A549 (cell line): ENCODE measurements around the gene ZFAND4. TPM values are rescaled to one million over a fixed set of nuclear protein-coding genes. Genes with fewer than 3 reads are reported as not detected.

Experiments
- ATAC-seq, 2 experiments: fragments of 200-7000 bp in 1 of 2; fragments of >200 bp in 1 of 2; cut with Nextera tagmentation in 1 of 2; cut with Tn5 transposase in 1 of 2; 3 replicates each; pipeline versions ENCODE4 v1.8.0 to v1.9.1; 2018 to 2020; ENCODE audit warnings: mild to moderate bottlenecking in 1 of 2, moderate library complexity in 1 of 2
- CTCF ChIA-PET: fragments of 300-600 bp; sonication (Branson Sonifier 250); formaldehyde crosslinking; extraction: SDS; loops from one replicate; lab custom pipeline; 2021; ENCODE audit warnings: antibody characterized with exemption, inconsistent platforms; lab: Yijun Ruan, JAX
- POLR2A ChIA-PET: fragments of 350-600 bp; formaldehyde crosslinking; extraction: SDS; loops from one replicate; lab custom pipeline; 2021; ENCODE audit warnings: antibody characterized with exemption, inconsistent platforms; lab: Yijun Ruan, JAX
- DNase-seq, 2 experiments: peaks; one replicate each; pipeline versions ENCODE4 v3.0.0 to v3.0.0-alpha.2; 2011 to 2016; ENCODE audit warnings: low read depth in 1 of 2, low spot score in 1 of 2
- FAIRE-seq: peaks from 2 replicates; lab custom pipeline; 2011; peaks lifted over from hg19 to GRCh38; lab: Jason Lieb, UNC
- H3K27ac ChIP-seq, 2 experiments: fragments of >200 bp; sonication (Bioruptor Twin); formaldehyde crosslinking; 3 replicates each; pipeline ENCODE4 v1.5.1; 2016 to 2017
- H3K4me1 ChIP-seq: fragments of >200 bp; sonication (Bioruptor Twin); formaldehyde crosslinking; 3 replicates; pipeline ENCODE4 v1.6.1; 2016
- H3K4me2 ChIP-seq: fragments of >200 bp; sonication (Bioruptor Twin); formaldehyde crosslinking; 3 replicates; pipeline ENCODE4 v1.6.1; 2016
- H3K4me3 ChIP-seq: fragments of >200 bp; sonication (Bioruptor Twin); formaldehyde crosslinking; 3 replicates; pipeline ENCODE4 v1.5.1; 2016
- H3K9me3 ChIP-seq: fragments of >200 bp; sonication (Bioruptor Twin); formaldehyde crosslinking; 3 replicates; pipeline ENCODE4 v1.6.1; 2016
- CBX2 ChIP-seq: fragments of 200-600 bp; sonication (generic); IDR thresholded peaks from 2 replicates; pipeline ENCODE4 v1.6.1; 2016; ENCODE audit warnings: low read depth, mild to moderate bottlenecking, borderline replicate concordance
- CHD4 ChIP-seq: fragments of 200-600 bp; sonication (generic); IDR thresholded peaks from 2 replicates; pipeline ENCODE4 v1.6.1; 2016; ENCODE audit warnings: antibody characterized with exemption, mild to moderate bottlenecking, borderline replicate concordance
- ESRRA ChIP-seq: fragments of 150-350 bp; IDR thresholded peaks from 2 replicates; pipeline ENCODE4 v1.6.1; 2014; ENCODE audit warnings: mild to moderate bottlenecking, low read length, borderline replicate concordance
- HDAC2 ChIP-seq: fragments of 200-600 bp; sonication (generic); IDR thresholded peaks from 2 replicates; pipeline ENCODE4 v1.6.1; 2016
- HOXB13 ChIP-seq: fragments of 250-450 bp; sonication (Bioruptor Pico); IDR thresholded peaks from 2 replicates; pipeline ENCODE4 v1.5.0; 2020; ENCODE audit warnings: low read depth, mild to moderate bottlenecking, moderate library complexity
- KDM5A ChIP-seq: fragments of 200-600 bp; sonication (generic); IDR thresholded peaks from 2 replicates; pipeline ENCODE4 v1.6.1; 2016; ENCODE audit warnings: antibody characterized with exemption, mild to moderate bottlenecking
- MAFK ChIP-seq: fragments of 450-650 bp; IDR thresholded peaks from 2 replicates; pipeline ENCODE4 v1.6.1; 2014; ENCODE audit not compliant: partially characterized antibody
- MAZ ChIP-seq: fragments of 150-350 bp; IDR thresholded peaks from 2 replicates; pipeline ENCODE4 v1.6.1; 2014; ENCODE audit warnings: antibody characterized with exemption, low read depth, low read length, borderline replicate concordance
- NFE2L2 ChIP-seq: fragments of 150-350 bp; conservative IDR thresholded peaks from 2 replicates; pipeline ENCODE4 v1.6.1; 2014; ENCODE audit warnings: low read length
- POLR2A ChIP-seq: IDR thresholded peaks from 2 replicates; pipeline ENCODE4 v1.6.1; 2012; ENCODE audit warnings: mild to moderate bottlenecking, low read length
- RAD21 ChIP-seq, 2 experiments: fragments of >200 bp in 1 of 2; sonication (Bioruptor Twin) in 1 of 2; formaldehyde crosslinking in 1 of 2; IDR thresholded peaks in 1 of 2; conservative IDR thresholded peaks in 1 of 2; 2 replicates in 1 of 2; 3 replicates in 1 of 2; pipeline ENCODE4 v1.6.1; 2012 to 2018; ENCODE audit warnings: inconsistent platforms in 1 of 2
- RARB ChIP-seq: fragments of 250-450 bp; sonication (Bioruptor Pico); IDR thresholded peaks from 2 replicates; pipeline ENCODE4 v1.8.0; 2021; ENCODE audit warnings: mild to moderate bottlenecking, moderate library complexity
- RCOR1 ChIP-seq: fragments of 150-350 bp; IDR thresholded peaks from 2 replicates; pipeline ENCODE4 v1.6.1; 2014; ENCODE audit warnings: antibody characterized with exemption, low read length, low read depth
- SMC3 ChIP-seq: fragments of >200 bp; sonication (Bioruptor Twin); formaldehyde crosslinking; IDR thresholded peaks from 3 replicates; pipeline ENCODE4 v1.6.1; 2018; ENCODE audit warnings: inconsistent platforms
- ZSCAN20 ChIP-seq: fragments of 250-450 bp; sonication (Bioruptor Pico); IDR thresholded peaks from 2 replicates; pipeline ENCODE4 v1.8.0; 2022; ENCODE audit warnings: mild to moderate bottlenecking, moderate library complexity
- WGBS: methylation state at CpG from one replicate; pipeline ENCODE4 v1.1.6; 2017; ENCODE audit errors: missing lambda C conversion rate; 5-methylcytosine and 5-hydroxymethylcytosine counted together
- polyA plus RNA-seq, 4 experiments: library from polyadenylated mRNA; depleted of rRNA in 3 of 4; stranded (reverse); fragments of >200 nt; fragmentation: RNase III in 1 of 4; extraction: RNeasy Plus Mini Kit Qiagen cat#74134 plus additional on column Dnase treatment in 1 of 4; gene quantifications; 2 replicates in 3 of 4; 3 replicates in 1 of 4; pipeline ENCODE4 v1.2.3, GENCODE V29; 2011 to 2017
- TF ChIP-seq, protein P1 (sequence below): fragments of >200 bp; sonication (Bioruptor Twin); formaldehyde crosslinking; IDR thresholded peaks from 2 replicates; pipeline ENCODE4 v1.6.1; 2016
- TF ChIP-seq, protein P2 (sequence below): fragments of 250-450 bp; sonication (Bioruptor Pico); IDR thresholded peaks from 2 replicates; pipeline ENCODE4 v1.5.0; 2021; ENCODE audit warnings: mild to moderate bottlenecking, moderate library complexity, borderline replicate concordance
- TF ChIP-seq, protein P3 (sequence below): fragments of 450-650 bp; IDR thresholded peaks from 2 replicates; pipeline ENCODE4 v1.6.1; 2014; ENCODE audit warnings: antibody characterized with exemption

ZFAND4 gene
- polyA plus RNA-seq, 2 of the 4 experiments (the other 2 are of a cell fraction): 4.5 to 7.4 TPM

DNA sequence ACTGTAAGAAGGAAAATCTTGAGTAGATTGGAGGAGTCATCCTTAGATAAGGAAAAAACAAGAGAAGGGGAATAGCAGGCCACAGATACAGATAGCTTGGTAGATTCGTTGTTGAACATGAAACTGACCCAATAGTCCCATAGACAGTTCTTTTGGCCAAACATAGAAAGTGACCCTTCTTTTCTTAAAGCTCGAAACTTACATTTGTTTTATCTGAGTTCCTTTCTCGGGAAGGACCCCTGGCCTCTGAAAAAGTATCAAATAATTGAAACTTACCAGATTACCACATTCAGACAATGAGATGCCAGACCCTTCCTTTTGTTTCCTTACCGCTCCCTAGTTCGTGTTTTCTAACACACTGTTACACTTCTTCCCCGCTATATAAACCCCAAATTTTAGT, 72.9 kb downstream of the ZFAND4 start:
- WGBS: 52% methylated on average over 6 of the region's 6 CpGs
- H3K9me3 ChIP-seq: no peaks in the 10 kb centered on the region
- POLR2A ChIA-PET: no interaction called here
- H3K4me2 ChIP-seq: no peak overlapping the region
- TF ChIP-seq, protein P1, sequence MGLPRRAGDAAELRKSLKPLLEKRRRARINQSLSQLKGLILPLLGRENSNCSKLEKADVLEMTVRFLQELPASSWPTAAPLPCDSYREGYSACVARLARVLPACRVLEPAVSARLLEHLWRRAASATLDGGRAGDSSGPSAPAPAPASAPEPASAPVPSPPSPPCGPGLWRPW: no peak
- TF ChIP-seq CHD4 (no peak), RCOR1 (no peak), NFE2L2 (no peak), HDAC2 (no peak), MAZ (no peak), SMC3 (no peak)
- TF ChIP-seq, protein P2, sequence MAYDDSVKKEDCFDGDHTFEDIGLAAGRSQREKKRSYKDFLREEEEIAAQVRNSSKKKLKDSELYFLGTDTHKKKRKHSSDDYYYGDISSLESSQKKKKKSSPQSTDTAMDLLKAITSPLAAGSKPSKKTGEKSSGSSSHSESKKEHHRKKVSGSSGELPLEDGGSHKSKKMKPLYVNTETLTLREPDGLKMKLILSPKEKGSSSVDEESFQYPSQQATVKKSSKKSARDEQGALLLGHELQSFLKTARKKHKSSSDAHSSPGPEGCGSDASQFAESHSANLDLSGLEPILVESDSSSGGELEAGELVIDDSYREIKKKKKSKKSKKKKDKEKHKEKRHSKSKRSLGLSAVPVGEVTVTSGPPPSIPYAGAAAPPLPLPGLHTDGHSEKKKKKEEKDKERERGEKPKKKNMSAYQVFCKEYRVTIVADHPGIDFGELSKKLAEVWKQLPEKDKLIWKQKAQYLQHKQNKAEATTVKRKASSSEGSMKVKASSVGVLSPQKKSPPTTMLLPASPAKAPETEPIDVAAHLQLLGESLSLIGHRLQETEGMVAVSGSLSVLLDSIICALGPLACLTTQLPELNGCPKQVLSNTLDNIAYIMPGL: no peak
- TF ChIP-seq, all 56 proteins: peak for 0
- ATAC-seq (no peak), DNase-seq (no peak), FAIRE-seq (no peak)
- Histone ChIP-seq H3K4me3 (no peak overlapping the region), H3K4me1 (no peaks in the 10 kb centered on the region), H3K27ac (no peak overlapping the region)
- CTCF ChIA-PET: no interaction called here

- no peaks in the 10 kb centered on the region for H3K4me1 ChIP-seq
- no peak for ATAC-seq
- H3K27ac ChIP-seq: no peak overlapping the region
- CTCF ChIA-PET: interaction anchor here (0.9 kb wide), 1 partner anchor 134 kb away, joined by 3 read pairs; no protein-coding TSS in a partner anchor
- TF ChIP-seq ESRRA: no peak
- TF ChIP-seq MAFK: no peak
- TF ChIP-seq KDM5A: no peak
- TF ChIP-seq RAD21 (conservative IDR thresholded peaks at IDR 0.05 in 1 of 2, IDR thresholded peaks at IDR 0.05 in 1 of 2): no peak
- no peak for TF ChIP-seq CBX2
- TF ChIP-seq, protein P3, sequence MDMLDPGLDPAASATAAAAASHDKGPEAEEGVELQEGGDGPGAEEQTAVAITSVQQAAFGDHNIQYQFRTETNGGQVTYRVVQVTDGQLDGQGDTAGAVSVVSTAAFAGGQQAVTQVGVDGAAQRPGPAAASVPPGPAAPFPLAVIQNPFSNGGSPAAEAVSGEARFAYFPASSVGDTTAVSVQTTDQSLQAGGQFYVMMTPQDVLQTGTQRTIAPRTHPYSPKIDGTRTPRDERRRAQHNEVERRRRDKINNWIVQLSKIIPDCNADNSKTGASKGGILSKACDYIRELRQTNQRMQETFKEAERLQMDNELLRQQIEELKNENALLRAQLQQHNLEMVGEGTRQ: no peak
- TF ChIP-seq NFE2L2: no peak
- TF ChIP-seq SMC3: no peak
- no peak for TF ChIP-seq MAZ
- TF ChIP-seq RARB (CRISPR knock-in tag): no peak
- no peak overlapping the region for H3K4me2 ChIP-seq
- no peaks in the 10 kb centered on the region for H3K9me3 ChIP-seq
- DNase-seq: no peak
- 61% methylated on average over 7 of the region's 7 CpGs for WGBS
- POLR2A ChIA-PET: no interaction called here
- no peak for FAIRE-seq
- H3K4me3 ChIP-seq: no peak overlapping the region
These were observed 73.5 kb downstream of the ZFAND4 start for GRCh38 chr10:45599021-45599603.

DNA sequence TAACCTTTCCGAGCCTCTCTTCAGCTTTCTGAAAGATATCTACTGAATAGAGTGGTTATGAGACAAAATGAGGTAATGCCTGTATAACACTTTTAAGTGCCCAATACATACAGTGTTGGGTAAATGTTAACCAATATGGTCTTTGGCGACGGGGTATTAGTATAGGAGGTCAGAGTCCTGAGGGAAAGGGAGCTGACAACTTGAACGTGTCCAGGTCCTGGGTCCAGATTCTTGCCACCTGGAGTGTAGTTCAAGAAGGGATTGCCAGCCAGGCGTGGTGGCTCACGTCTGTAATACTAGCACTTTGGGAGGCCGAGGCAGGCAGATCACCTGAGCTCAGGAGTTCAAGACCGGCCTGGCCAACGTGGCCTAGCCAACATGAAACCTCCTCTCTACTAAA, 76.0 kb downstream of the ZFAND4 start:
- POLR2A ChIA-PET: no interaction called here
- CTCF ChIA-PET: no interaction called here
- H3K4me1 ChIP-seq: peaks cover 7% of the 10 kb centered on the region; the same call in 2 of the 3 replicates
- H3K27ac ChIP-seq: no peak overlapping the region
- ATAC-seq: no peak
- DNase-seq: no peak
- H3K4me3 ChIP-seq: no peak overlapping the region
- 65% methylated on average over 9 of the region's 9 CpGs for WGBS
- no peak for TF ChIP-seq CHD4
- no peak for TF ChIP-seq CBX2
- no peak for TF ChIP-seq MAFK
- TF ChIP-seq ZSCAN20 (CRISPR knock-in tag): no peak
- TF ChIP-seq POLR2A: no peak
- no peak for TF ChIP-seq MAZ
- no peak for TF ChIP-seq RAD21 (conservative IDR thresholded peaks at IDR 0.05 in 1 of 2, IDR thresholded peaks at IDR 0.05 in 1 of 2)
- no peak for TF ChIP-seq HOXB13 (CRISPR knock-in tag)
- no peak overlapping the region for H3K4me2 ChIP-seq
- H3K9me3 ChIP-seq: no peaks in the 10 kb centered on the region
- no peak for FAIRE-seq
